Measurements from ENCODE around the gene ANKRD66. TPM values are rescaled to one million over a fixed set of nuclear protein-coding genes. Genes with fewer than 3 reads are reported as not detected.

Gene ANKRD66
- not detected for total RNA-seq

DNA sequence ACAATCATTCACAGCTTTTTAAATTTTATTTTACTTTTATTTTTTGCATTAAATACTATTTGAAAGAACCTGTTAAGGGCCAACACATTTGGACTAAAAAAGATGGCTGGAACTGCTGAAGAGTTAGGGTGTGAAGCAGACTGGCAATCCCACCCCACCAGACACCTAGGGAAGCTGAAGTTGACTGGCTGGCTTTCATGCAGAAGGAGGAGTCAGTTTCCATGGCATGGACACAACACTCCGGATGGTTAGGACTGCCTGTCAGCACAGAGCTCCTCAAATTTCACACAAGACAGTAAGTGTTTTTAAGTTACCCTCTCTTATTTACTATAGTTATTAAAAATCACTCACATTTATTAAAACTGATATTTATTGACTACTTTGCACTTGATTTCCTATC lies at the start of gene ANKRD66:
TSS of gene ANKRD66 (plus strand) at position 238 of the 400 bp plus-strand sequence. CDS start 5,016 bp downstream, outside the sequence.

GRCh38 chr6:46734867-46735719 lies 11.6 kb upstream of the ANKRD66 start, which contains the start of gene PLA2G7:
TSS of gene PLA2G7 (minus strand) at chr6:46735375. CDS start at chr6:46722891, 12,484 bp downstream.

GRCh38 chr6:46793138-46793537 lies 46.4 kb downstream of the ANKRD66 start, which contains the start of gene MEP1A:
TSS of gene MEP1A (plus strand) at chr6:46793389. CDS start at chr6:46793399, 10 bp downstream.

Other genes with a start within 250 kb of the ANKRD66 start
- 7.4 TPM for gene CYP39A1, start 94.1 kb upstream of the ANKRD66 start, total RNA-seq
- 31.8 TPM for gene SLC25A27, start 94.0 kb upstream of the ANKRD66 start, total RNA-seq
- gene TDRD6, start 59.0 kb upstream of the ANKRD66 start, total RNA-seq = 0.82 TPM
- gene PLA2G7, start 11.6 kb upstream of the ANKRD66 start, total RNA-seq = 2.0 TPM
- gene MEP1A, start 46.5 kb downstream of the ANKRD66 start, total RNA-seq = not detected
- 41.4 TPM for gene ADGRF5, start 175.0 kb downstream of the ANKRD66 start, total RNA-seq